ENCODE measurements around the gene RAB12.

DNA sequence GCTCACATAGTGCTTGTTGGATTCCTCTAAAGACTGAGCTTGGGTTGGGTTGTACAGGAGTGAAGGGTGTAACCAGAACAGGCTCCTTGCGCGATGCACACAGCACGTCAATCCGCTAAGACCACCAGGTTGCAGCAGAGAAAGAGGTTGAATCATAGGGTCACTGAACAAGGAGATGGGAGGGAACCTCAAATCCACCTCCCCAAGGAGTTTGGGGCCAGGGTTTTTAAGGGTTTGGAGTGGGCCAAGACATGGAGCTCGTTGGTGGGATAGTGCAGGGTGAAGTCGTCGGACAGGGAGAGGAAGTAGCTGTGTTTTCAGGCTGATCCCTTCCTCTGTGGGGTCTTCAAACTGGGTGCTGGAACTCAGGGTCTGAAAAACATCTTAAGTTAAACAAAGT, 75.3 kb downstream of the RAB12 start:
- TF ChIP-seq, protein P1, sequence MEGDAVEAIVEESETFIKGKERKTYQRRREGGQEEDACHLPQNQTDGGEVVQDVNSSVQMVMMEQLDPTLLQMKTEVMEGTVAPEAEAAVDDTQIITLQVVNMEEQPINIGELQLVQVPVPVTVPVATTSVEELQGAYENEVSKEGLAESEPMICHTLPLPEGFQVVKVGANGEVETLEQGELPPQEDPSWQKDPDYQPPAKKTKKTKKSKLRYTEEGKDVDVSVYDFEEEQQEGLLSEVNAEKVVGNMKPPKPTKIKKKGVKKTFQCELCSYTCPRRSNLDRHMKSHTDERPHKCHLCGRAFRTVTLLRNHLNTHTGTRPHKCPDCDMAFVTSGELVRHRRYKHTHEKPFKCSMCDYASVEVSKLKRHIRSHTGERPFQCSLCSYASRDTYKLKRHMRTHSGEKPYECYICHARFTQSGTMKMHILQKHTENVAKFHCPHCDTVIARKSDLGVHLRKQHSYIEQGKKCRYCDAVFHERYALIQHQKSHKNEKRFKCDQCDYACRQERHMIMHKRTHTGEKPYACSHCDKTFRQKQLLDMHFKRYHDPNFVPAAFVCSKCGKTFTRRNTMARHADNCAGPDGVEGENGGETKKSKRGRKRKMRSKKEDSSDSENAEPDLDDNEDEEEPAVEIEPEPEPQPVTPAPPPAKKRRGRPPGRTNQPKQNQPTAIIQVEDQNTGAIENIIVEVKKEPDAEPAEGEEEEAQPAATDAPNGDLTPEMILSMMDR (IDR thresholded peaks at IDR 0.05; ENCODE audit: low read depth, low read length, poor library complexity, severe bottlenecking) = no peak
- no peak for TF ChIP-seq EZH2phosphoT487 (IDR thresholded peaks at IDR 0.05; ENCODE audit: borderline replicate concordance, low read length)

All from DOHH2 (cell line).